BE2C (cell line): ENCODE measurements around the gene ACTA2.

ENCODE experiments used
- DNase-seq: peaks from one replicate; pipeline ENCODE4 v3.0.0-alpha.2; 2020
- H3K27me3 ChIP-seq: fragments of 250-450 bp; sonication (Bioruptor Pico); 2 replicates; pipeline ENCODE4 v1.5.1; 2020; ENCODE audit warnings: mild to moderate bottlenecking
- H3K36me3 ChIP-seq: fragments of 250-450 bp; sonication (Bioruptor Pico); 2 replicates; pipeline ENCODE4 v1.5.1; 2020; ENCODE audit warnings: mild to moderate bottlenecking
- H3K4me1 ChIP-seq: fragments of 250-450 bp; sonication (Bioruptor Pico); 2 replicates; pipeline ENCODE4 v1.5.1; 2020
- H3K4me3 ChIP-seq: 2 replicates; pipeline ENCODE4 v1.5.1; 2011; ENCODE audit warnings: low read depth, low read length
- H3K9me3 ChIP-seq: fragments of 250-450 bp; sonication (Bioruptor Pico); 2 replicates; pipeline ENCODE4 v1.5.1; 2020
- TF ChIP-seq, protein P1 (sequence below): IDR thresholded peaks from 2 replicates; pipeline ENCODE4 v1.5.1; 2012; ENCODE audit warnings: mild to moderate bottlenecking, low read depth, low read length

ACTA2 gene

DNA sequence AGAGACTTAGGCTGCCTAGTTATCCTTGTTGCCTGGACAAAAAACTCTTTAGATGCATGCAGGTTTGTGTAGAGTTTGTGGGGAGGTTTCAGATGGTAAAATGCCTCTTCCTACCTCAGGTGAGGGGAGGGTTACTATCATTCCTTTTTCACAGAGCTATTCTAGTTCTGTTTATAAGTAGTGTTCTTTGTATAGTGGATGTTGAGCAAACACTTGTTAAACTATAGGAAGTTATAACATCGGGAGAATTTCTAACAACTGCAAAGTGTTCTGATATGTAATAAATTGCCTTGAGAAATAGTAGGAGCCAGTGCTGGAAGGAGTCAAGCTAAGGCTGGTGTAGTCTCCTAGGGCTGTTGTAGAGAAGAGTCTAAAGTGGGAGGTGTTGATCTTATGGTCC lies 31.4 kb upstream of the ACTA2 start:
- TF ChIP-seq, protein P1, sequence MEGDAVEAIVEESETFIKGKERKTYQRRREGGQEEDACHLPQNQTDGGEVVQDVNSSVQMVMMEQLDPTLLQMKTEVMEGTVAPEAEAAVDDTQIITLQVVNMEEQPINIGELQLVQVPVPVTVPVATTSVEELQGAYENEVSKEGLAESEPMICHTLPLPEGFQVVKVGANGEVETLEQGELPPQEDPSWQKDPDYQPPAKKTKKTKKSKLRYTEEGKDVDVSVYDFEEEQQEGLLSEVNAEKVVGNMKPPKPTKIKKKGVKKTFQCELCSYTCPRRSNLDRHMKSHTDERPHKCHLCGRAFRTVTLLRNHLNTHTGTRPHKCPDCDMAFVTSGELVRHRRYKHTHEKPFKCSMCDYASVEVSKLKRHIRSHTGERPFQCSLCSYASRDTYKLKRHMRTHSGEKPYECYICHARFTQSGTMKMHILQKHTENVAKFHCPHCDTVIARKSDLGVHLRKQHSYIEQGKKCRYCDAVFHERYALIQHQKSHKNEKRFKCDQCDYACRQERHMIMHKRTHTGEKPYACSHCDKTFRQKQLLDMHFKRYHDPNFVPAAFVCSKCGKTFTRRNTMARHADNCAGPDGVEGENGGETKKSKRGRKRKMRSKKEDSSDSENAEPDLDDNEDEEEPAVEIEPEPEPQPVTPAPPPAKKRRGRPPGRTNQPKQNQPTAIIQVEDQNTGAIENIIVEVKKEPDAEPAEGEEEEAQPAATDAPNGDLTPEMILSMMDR: no peak
- Histone ChIP-seq H3K9me3 (no peaks in the 10 kb centered on the region), H3K4me3 (no peak overlapping the region), H3K27me3 (no peaks in the 10 kb centered on the region), H3K4me1 (peaks cover 6% of the 10 kb centered on the region; the same call in 1 of the 2 replicates), H3K36me3 (no peaks in the 10 kb centered on the region)
- no peak for DNase-seq

DNA sequence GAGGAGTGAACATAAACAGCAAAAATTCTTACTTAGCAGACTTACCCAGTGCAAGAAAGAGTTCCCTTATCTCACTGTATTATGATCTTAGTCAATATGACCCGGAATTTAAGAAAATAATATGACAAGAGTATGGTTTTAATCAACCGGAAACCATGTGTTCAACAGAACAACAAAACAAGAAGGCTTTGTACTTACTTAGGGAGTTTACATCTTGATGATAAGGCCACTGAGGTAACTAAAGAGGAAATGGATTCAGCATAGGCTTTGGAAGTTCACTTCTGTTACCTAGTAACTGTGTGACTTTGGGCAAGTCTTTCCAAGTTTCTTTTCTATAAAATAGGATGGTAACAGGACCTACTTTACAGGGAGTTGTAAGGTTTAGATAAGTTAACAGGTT lies 30.6 kb upstream of the ACTA2 start:
- TF ChIP-seq, protein P1: no peak
- DNase-seq: no peak

DNA sequence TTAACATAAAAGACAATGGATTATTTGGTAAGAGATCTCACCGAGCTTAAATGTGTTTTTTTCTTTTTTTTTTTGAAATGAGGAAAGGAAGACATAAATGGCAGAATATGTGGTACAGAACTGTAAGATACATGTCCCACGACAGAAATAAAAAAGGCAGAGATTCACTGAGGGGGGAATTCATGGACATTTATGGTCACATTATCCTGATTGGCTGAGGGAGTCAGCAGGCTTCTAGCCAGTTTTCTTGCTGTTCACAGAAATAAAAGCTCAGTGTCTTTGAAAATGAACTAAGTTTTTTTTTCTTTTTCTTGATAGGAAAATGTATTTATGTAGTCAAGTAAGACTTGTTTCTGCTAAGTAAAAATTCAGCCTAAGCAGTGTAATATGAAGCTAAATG lies 29.8 kb upstream of the ACTA2 start:
- no peaks in the 10 kb centered on the region for H3K27me3 ChIP-seq
- no peak for DNase-seq
- no peaks in the 10 kb centered on the region for H3K36me3 ChIP-seq
- TF ChIP-seq, protein P1: no peak
- peaks cover 6% of the 10 kb centered on the region; the same call in 1 of the 2 replicates for H3K4me1 ChIP-seq
- no peaks in the 10 kb centered on the region for H3K9me3 ChIP-seq
- H3K4me3 ChIP-seq: no peak overlapping the region

More for the DNA sequence above, 30.6 kb upstream of the ACTA2 start:
- H3K4me3 ChIP-seq: no peak overlapping the region
- H3K4me1 ChIP-seq: peaks cover 6% of the 10 kb centered on the region; the same call in 1 of the 2 replicates
- no peaks in the 10 kb centered on the region for H3K27me3 ChIP-seq
- H3K9me3 ChIP-seq: no peaks in the 10 kb centered on the region
- H3K36me3 ChIP-seq: no peaks in the 10 kb centered on the region

DNA sequence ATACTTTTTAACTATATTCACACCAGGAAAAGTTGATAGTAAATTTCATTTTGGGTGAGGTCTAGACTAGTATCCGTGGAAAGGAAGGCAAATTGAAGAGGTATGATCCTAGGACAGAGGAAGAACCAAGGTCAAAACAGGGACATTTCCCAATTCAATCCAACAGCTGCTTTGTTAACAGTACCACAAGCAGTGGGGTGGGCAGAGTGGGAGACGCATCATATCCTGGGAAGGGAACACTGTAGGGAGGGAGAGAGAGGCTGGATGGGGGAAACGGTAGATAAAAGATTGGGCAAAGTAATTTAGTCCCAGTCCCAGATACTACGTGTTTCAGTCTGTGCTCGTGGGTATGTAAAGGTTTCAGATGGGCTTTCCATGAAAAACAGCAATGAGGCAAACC lies 28.9 kb upstream of the ACTA2 start:
- no peaks in the 10 kb centered on the region for H3K27me3 ChIP-seq
- peaks cover 6% of the 10 kb centered on the region; the same call in 1 of the 2 replicates for H3K4me1 ChIP-seq
- H3K4me3 ChIP-seq: no peak overlapping the region
- TF ChIP-seq, protein P1: no peak
- H3K36me3 ChIP-seq: no peaks in the 10 kb centered on the region
- DNase-seq: no peak
- no peaks in the 10 kb centered on the region for H3K9me3 ChIP-seq

DNA sequence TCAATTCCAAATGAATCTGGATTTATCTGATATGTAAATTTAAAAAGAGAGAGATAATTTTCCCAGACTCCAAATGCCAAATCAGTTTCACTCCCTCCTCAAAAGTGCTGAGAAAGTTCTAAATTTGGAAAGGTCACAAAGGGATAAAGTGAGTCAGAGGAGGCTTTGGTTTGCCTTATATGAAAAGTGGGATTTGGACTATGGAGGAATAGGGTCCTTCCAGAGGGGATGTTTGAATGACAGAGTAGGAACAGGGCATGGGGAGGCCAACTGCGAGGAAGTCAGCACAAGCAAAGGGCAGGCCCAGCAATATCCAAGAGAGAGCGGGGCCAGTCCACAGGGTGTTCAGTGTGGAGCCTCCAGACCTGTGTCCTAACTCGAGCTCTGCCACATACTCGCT lies 28.2 kb upstream of the ACTA2 start:
- H3K4me3 ChIP-seq: no peak overlapping the region
- no peaks in the 10 kb centered on the region for H3K36me3 ChIP-seq
- TF ChIP-seq, protein P1: no peak
- H3K27me3 ChIP-seq: no peaks in the 10 kb centered on the region
- no peaks in the 10 kb centered on the region for H3K9me3 ChIP-seq
- peaks cover 6% of the 10 kb centered on the region; the same call in 1 of the 2 replicates for H3K4me1 ChIP-seq
- DNase-seq: no peak

DNA sequence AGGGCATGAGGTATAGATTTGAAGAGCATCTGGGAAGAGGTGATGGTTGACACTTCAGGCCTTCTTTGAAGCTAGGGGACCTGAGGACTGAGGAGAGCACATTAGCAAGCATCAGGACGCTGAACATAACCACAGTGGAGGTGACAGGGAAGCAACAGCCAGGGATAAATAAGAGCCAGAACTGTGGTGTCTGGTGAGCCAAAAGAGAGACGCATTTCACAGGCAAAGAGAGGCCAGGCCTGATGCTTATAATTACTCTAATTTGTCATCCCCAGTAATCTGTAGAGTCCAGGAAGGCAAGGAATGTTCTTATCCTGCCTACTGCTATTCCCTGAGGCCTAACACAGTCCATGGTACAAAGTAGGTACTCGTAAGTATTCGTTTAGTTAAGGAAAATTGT lies 27.7 kb upstream of the ACTA2 start:
- Histone ChIP-seq H3K4me1 (peaks cover 6% of the 10 kb centered on the region; the same call in 1 of the 2 replicates), H3K9me3 (no peaks in the 10 kb centered on the region), H3K27me3 (no peaks in the 10 kb centered on the region), H3K4me3 (no peak overlapping the region), H3K36me3 (no peaks in the 10 kb centered on the region)
- no peak for DNase-seq
- TF ChIP-seq, protein P1: no peak
